Measurements from ENCODE around the gene PDX1. TPM values are rescaled to one million over a fixed set of nuclear protein-coding genes. Genes with fewer than 3 reads are reported as not detected.

PDX1 gene
- total and polyA plus RNA-seq, 12 donors, result not detected

DNA sequence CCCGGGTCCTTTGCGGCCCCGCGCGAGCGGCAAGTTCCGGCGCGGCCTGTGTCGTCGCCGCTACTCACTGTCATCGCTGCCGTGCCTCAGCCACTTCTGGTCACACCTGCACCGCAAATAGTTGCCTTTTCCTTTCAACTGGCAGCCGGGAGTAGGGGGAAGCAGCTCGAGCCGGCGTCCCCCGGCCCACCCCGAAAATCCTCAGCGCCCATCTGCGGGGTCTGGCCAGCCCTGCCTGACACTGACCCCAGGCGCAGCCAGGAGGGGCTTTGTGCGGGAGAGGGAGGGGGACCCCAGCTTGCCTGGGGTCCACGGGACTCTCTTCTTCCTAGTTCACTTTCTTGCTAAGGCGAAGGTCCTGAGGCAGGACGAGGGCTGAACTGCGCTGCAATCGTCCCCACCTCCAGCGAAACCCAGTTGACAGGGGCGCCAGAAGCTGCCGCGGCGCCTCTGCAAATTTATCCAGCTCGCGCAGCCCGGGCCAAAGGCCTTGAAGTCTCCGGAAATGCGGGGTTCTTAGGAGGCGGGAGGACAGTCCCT, 1.7 kb downstream of the PDX1 start:
- ATAC-seq, result peak in 1 of 8 donors; percentile 7
- TF ChIP-seq, protein P1, sequence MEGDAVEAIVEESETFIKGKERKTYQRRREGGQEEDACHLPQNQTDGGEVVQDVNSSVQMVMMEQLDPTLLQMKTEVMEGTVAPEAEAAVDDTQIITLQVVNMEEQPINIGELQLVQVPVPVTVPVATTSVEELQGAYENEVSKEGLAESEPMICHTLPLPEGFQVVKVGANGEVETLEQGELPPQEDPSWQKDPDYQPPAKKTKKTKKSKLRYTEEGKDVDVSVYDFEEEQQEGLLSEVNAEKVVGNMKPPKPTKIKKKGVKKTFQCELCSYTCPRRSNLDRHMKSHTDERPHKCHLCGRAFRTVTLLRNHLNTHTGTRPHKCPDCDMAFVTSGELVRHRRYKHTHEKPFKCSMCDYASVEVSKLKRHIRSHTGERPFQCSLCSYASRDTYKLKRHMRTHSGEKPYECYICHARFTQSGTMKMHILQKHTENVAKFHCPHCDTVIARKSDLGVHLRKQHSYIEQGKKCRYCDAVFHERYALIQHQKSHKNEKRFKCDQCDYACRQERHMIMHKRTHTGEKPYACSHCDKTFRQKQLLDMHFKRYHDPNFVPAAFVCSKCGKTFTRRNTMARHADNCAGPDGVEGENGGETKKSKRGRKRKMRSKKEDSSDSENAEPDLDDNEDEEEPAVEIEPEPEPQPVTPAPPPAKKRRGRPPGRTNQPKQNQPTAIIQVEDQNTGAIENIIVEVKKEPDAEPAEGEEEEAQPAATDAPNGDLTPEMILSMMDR (IDR thresholded peaks at IDR 0.05), result no peak
- no peaks in the 10 kb centered on the region for H3K9me3 ChIP-seq
- H3K27ac ChIP-seq, result no peak overlapping the region
- no peaks in the 10 kb centered on the region for H3K36me3 ChIP-seq
- peaks cover 7 to 50% (median 38%) of the 10 kb centered on the region in 9 donors for H3K4me1 ChIP-seq
- H3K27me3 ChIP-seq, result peaks cover 52 to 100% (median 100%) of the 10 kb centered on the region in 7 donors
- WGBS, 2 donors, result 1 to 4% methylated on average over 41 of the region's 41 CpGs
- peak overlapping the region in 9 of 10 donors; percentile 15 to 47 (median 41) for H3K4me3 ChIP-seq
- no peak for DNase-seq
- intact Hi-C loops (cut with DNase I), result no loop called here

DNA sequence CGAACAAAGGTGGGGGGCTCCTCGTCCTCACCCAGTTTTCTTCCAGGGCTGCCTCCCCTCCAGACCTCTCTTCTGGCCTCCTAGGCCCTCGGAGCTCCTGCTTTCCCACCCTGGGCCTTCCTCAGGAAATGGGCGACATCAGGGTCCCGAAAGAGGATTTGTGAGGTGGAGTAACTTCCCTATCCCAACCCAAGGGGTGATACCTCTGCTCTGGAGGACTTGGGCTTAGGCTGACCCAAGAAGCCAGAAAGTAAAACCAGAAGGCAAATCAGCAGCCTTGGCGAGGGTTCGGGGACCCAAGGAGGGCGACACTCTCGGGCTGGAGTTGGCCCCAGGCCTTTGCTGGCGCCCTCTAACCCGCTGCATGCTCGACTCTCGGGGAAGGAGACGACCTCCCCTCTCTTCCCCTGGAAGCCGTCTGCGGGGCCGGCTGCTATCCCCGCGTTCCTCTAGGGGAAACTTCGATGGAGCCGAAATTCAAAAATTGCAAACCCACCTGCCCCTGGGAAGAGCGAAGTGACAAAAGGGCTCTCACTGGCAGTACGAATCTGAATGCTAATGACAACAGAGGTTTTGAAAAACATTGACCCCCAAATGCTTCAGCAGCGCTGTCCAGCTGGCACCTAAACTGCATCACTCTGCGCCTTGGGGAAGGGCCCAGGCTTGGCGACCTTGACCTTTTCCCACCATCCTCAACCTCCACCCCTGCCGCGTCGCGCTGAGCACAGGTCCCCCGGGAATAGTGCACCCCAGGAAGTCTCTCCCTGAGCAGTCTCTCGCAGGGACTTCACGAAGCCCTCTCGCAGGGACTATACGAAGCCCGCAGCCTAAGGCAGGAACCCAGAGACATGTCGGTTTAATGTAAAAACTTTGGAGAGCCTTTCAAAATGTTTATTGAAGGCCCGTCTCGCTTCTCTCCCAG, 2.4 kb downstream of the PDX1 start:
- WGBS, 2 donors, result 3 to 8% methylated on average over 39 of the region's 39 CpGs
- H3K27me3 ChIP-seq, result peaks cover 57 to 100% (median 100%) of the 10 kb centered on the region in 7 donors
- TF ChIP-seq, protein P1 (IDR thresholded peaks at IDR 0.05), result no peak
- ATAC-seq (no peak), DNase-seq (no peak)
- H3K27ac ChIP-seq, result no peak overlapping the region
- H3K4me3 ChIP-seq, result no peak overlapping the region
- H3K9me3 ChIP-seq, result no peaks in the 10 kb centered on the region
- peaks cover 7 to 49% (median 38%) of the 10 kb centered on the region in 9 donors for H3K4me1 ChIP-seq
- no peaks in the 10 kb centered on the region for H3K36me3 ChIP-seq
- intact Hi-C loops (cut with DNase I), result no loop called here

DNA sequence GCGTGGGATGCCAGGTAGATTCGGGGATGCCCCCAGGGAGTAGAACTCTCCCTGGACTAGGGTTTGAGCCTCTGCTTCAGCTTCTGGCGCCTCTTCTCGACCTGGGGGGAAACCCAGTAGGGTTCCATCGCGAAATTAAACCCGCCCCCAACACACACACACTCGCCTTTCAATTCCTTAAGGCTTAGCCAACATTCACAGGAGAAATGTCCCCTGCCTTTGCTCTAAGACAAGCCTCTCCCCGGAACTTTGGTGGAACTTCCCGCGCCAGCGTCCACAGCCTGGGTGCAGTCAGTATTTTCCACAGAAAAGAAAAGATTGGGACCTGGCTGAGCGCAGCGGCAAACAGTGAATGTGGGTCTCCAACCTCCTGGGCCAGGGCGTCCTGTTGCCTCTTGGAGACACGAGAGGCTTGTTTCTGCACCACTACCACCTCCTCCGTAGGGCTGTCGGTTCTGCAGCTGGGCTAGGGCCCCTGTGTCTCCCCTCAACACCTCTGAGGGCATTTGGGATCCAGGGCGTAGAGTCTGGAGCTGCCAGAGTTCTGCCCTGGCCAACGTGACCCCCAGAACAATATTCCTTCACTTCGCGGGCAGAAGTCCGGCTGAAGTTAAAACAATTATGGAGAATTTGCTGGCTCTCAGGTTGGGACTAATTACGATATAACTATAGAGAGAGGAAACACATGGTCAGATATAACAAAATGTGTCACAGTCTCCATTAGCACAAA, 3.2 kb downstream of the PDX1 start:
- Histone ChIP-seq H3K27me3 (peaks cover 60 to 100% (median 100%) of the 10 kb centered on the region in 7 donors), H3K9me3 (no peaks in the 10 kb centered on the region), H3K4me1 (peaks cover 7 to 47% (median 31%) of the 10 kb centered on the region in 9 donors), H3K4me3 (no peak overlapping the region), H3K27ac (no peak overlapping the region), H3K36me3 (no peaks in the 10 kb centered on the region)
- DNase-seq (no peak), ATAC-seq (no peak)
- WGBS, 2 donors, result 3 to 5% methylated on average over 24 of the region's 24 CpGs
- intact Hi-C loops (cut with DNase I), result no loop called here
- TF ChIP-seq, protein P1 (IDR thresholded peaks at IDR 0.05), result no peak

Data from heart right ventricle (tissue), 16 donors.